Fibroblast of villous mesenchyme (primary cell): ENCODE measurements around the gene CADPS. TPM values are rescaled to one million over a fixed set of nuclear protein-coding genes. Genes with fewer than 3 reads are reported as not detected.

Source experiments
- DNase-seq: peaks from one replicate; pipeline ENCODE4 v3.0.0-alpha.2; 2010; ENCODE audit warnings: low read depth
- H3K4me3 ChIP-seq: 2 replicates; pipeline ENCODE4 v1.5.1; 2011; ENCODE audit warnings: low read depth, mild to moderate bottlenecking, low read length
- CTCF ChIP-seq: IDR thresholded peaks from 2 replicates; pipeline ENCODE4 v1.5.1; 2012; ENCODE audit warnings: low read depth, mild to moderate bottlenecking, low read length; ENCODE audit not compliant: insufficient read depth
- total RNA-seq: library from RNA; depleted of rRNA; stranded (reverse); fragments of >200 nt; gene quantifications from 2 replicates; pipeline ENCODE4 v1.2.3, GENCODE V29; 2012

CADPS gene
- total RNA-seq, 1 donor: not detected

DNA sequence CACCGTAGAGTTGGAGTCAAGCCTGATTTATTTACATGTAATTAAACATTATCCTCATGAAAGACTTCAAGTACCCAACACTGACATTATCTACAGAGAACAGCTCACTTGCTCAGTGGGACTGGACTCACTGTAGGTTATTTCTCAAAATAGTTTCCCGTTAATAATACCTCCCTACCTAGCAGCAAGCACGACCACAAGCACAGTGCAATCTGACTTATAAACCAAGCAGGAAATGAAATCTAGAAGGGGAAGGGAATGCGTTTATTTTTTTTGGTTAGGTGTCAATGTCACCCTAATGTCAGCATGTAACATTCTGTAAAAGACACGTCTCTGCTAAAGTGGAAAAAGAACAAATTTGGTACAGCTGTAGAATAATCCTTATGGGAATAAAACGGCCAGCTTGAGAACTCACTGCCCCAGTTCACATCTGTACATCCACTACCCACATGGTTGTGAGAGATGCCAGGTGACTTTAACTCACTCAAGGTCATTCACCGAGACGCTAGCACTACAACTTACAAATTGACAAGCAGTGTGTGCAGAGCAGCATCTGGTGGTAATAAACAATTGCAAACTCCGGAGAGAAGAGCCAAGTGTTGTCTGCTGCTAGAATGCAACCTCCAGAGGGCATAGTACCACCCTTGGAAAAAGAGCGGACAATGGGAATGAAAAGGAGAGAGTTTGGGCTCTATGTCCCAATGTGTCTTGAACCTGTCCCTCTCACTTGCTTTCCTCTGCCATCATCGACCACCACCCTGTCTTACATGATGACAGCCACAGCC, 242.5 kb downstream of the CADPS start:
- peak; percentile 20 for TF ChIP-seq CTCF
- no peak overlapping the region for H3K4me3 ChIP-seq
- no peak for DNase-seq

GRCh38 chr3:62631488-62631887, 243.7 kb downstream of the CADPS start:
- no peak for DNase-seq
- TF ChIP-seq CTCF: no peak
- H3K4me3 ChIP-seq: no peak overlapping the region

- no peak for TF ChIP-seq CTCF
- no peak for DNase-seq
- H3K4me3 ChIP-seq: no peak overlapping the region
Observed at GRCh38 chr3:62630664-62631063, 244.6 kb downstream of the CADPS start.

GRCh38 chr3:62625268-62625667, 249.9 kb downstream of the CADPS start:
- no peak overlapping the region for H3K4me3 ChIP-seq
- no peak for TF ChIP-seq CTCF
- DNase-seq: no peak

- DNase-seq: no peak
- no peak for TF ChIP-seq CTCF
Observed at GRCh38 chr3:62624185-62624584, 251.0 kb downstream of the CADPS start.

DNA sequence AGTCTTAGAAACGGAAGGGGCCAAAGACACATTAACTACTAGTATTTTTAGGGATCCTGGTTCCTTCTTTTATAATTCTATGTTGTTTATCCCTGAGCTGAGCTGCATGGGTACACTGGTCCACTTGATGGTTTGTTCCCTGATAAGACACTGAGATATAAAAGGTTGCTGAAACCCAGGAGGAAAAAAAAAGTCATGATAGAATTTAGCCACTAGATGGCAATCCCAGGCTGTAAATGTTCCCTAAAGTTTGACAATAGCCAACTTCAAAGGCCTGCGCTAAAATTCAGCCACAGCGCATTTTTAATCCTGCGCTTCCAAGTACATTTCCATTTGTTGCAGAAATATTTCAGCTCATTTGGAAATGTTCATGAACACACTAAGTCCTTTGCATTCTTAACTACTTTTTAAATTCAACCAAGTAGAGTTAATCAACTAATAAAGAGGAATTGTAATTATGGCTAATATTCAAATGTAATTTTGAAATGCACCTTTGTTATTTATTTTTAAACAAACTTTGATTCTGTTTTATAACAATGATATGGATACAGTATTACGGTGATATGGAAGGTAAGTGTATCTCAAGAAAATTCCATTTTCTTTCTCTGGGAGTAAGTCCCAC, 252.6 kb downstream of the CADPS start:
- peak; percentile 66 for TF ChIP-seq CTCF
- DNase-seq: peak; percentile 68
- H3K4me3 ChIP-seq: no peak overlapping the region

More at GRCh38 chr3:62624185-62624584, 251.0 kb downstream of the CADPS start:
- H3K4me3 ChIP-seq: no peak overlapping the region

GRCh38 chr3:62621925-62622324, 253.3 kb downstream of the CADPS start:
- TF ChIP-seq CTCF: no peak
- H3K4me3 ChIP-seq: no peak overlapping the region
- DNase-seq: no peak
